Osteocyte (in vitro differentiated cells): Measurements from ENCODE around the gene UBASH3A. TPM values are rescaled to one million over a fixed set of nuclear protein-coding genes. Genes with fewer than 3 reads are reported as not detected.
"Not testable (repeated sequence)": the region's sequence is repeated elsewhere in the genome, so short reads cannot be mapped to it uniquely, and the experiment has no call there.

Experiments used
- DNase-seq: peaks from one replicate; pipeline ENCODE4 v3.0.0; 2021; ENCODE audit warnings: mixed read lengths; ENCODE audit not compliant: unreplicated experiment; ENCODE audit errors: extremely low spot score
- H3K27ac Mint-ChIP-seq: one replicate; pipeline ENCODE4 v1.8.0; 2021; ENCODE audit warnings: mild to moderate bottlenecking, mixed read lengths; ENCODE audit not compliant: unreplicated experiment
- H3K27me3 Mint-ChIP-seq: one replicate; pipeline ENCODE4 v1.8.0; 2021; ENCODE audit warnings: mixed read lengths; ENCODE audit not compliant: unreplicated experiment
- H3K36me3 Mint-ChIP-seq: one replicate; pipeline ENCODE4 v1.8.0; 2021; ENCODE audit warnings: mixed read lengths; ENCODE audit not compliant: unreplicated experiment
- H3K4me1 Mint-ChIP-seq: one replicate; pipeline ENCODE4 v1.8.0; 2021; ENCODE audit warnings: mixed read lengths; ENCODE audit not compliant: unreplicated experiment
- H3K4me3 Mint-ChIP-seq: one replicate; pipeline ENCODE4 v1.8.0; 2021; ENCODE audit warnings: mild to moderate bottlenecking, moderate library complexity, mixed read lengths; ENCODE audit not compliant: unreplicated experiment
- H3K9me3 Mint-ChIP-seq: one replicate; pipeline ENCODE4 v1.8.0; 2021; ENCODE audit warnings: mixed read lengths; ENCODE audit not compliant: unreplicated experiment
- total RNA-seq: library from RNA; stranded (reverse); gene quantifications from 2 replicates; pipeline ENCODE4 v1.2.1, GENCODE V29; 2021
- TF ChIP-seq, protein P1 (sequence below): fragments of 200-600 bp; sonication (generic); IDR thresholded peaks from 2 replicates; pipeline ENCODE4 v1.5.0; 2021; ENCODE audit warnings: antibody characterized with exemption, mild to moderate bottlenecking, moderate library complexity

The UBASH3A gene
- total RNA-seq, 1 donor from 2014 or later = not detected

DNA sequence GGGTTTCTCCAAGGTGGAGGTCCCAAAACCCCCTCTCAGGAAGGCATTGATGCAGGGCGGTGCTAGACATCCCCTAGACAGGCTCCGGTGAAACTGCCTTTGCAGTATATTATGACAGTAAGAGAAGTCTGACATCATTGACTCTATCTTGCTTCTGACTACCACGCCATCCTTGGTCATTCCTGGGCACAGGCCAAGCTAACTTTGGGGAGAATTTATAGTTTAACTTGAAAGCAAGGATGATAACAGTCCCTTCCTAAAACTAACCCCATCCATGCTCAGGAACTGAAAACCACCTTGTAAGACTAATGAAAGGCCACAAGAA lies 62.1 kb downstream of the UBASH3A start:
- peaks cover 15% of the 10 kb centered on the region for H3K4me1 Mint-ChIP-seq
- H3K27me3 Mint-ChIP-seq = peaks cover 13% of the 10 kb centered on the region
- H3K9me3 Mint-ChIP-seq = no peaks in the 10 kb centered on the region
- H3K36me3 Mint-ChIP-seq = no peaks in the 10 kb centered on the region
- TF ChIP-seq, protein P1, sequence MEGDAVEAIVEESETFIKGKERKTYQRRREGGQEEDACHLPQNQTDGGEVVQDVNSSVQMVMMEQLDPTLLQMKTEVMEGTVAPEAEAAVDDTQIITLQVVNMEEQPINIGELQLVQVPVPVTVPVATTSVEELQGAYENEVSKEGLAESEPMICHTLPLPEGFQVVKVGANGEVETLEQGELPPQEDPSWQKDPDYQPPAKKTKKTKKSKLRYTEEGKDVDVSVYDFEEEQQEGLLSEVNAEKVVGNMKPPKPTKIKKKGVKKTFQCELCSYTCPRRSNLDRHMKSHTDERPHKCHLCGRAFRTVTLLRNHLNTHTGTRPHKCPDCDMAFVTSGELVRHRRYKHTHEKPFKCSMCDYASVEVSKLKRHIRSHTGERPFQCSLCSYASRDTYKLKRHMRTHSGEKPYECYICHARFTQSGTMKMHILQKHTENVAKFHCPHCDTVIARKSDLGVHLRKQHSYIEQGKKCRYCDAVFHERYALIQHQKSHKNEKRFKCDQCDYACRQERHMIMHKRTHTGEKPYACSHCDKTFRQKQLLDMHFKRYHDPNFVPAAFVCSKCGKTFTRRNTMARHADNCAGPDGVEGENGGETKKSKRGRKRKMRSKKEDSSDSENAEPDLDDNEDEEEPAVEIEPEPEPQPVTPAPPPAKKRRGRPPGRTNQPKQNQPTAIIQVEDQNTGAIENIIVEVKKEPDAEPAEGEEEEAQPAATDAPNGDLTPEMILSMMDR = no peak
- H3K4me3 Mint-ChIP-seq = no peak overlapping the region
- no peak overlapping the region for H3K27ac Mint-ChIP-seq
- no peak for DNase-seq

DNA sequence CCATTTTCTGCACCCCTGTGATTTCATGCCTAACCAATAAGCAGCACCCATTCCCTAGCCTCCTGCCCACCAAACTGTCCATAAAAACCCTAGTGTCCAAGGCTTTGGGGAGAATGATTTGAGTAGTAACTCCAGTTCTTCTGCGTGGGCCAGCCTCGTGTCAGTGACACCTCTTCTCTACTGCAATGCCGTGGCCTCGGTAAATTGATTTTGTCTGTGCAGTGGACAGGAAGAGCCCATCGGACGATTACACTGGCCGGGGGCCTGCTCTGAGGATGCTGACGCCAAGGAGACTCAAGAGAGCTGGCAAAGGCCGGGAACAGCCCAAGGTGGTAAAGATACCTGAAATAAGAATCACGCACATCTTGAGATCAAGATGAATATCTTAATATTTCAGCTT lies 63.0 kb downstream of the UBASH3A start:
- peaks cover 10% of the 10 kb centered on the region for H3K27me3 Mint-ChIP-seq
- H3K4me1 Mint-ChIP-seq = peaks cover 15% of the 10 kb centered on the region
- TF ChIP-seq, protein P1 = no peak
- no peak overlapping the region for H3K4me3 Mint-ChIP-seq
- no peak overlapping the region for H3K27ac Mint-ChIP-seq
- no peaks in the 10 kb centered on the region for H3K36me3 Mint-ChIP-seq
- no peak for DNase-seq
- no peaks in the 10 kb centered on the region for H3K9me3 Mint-ChIP-seq

DNA sequence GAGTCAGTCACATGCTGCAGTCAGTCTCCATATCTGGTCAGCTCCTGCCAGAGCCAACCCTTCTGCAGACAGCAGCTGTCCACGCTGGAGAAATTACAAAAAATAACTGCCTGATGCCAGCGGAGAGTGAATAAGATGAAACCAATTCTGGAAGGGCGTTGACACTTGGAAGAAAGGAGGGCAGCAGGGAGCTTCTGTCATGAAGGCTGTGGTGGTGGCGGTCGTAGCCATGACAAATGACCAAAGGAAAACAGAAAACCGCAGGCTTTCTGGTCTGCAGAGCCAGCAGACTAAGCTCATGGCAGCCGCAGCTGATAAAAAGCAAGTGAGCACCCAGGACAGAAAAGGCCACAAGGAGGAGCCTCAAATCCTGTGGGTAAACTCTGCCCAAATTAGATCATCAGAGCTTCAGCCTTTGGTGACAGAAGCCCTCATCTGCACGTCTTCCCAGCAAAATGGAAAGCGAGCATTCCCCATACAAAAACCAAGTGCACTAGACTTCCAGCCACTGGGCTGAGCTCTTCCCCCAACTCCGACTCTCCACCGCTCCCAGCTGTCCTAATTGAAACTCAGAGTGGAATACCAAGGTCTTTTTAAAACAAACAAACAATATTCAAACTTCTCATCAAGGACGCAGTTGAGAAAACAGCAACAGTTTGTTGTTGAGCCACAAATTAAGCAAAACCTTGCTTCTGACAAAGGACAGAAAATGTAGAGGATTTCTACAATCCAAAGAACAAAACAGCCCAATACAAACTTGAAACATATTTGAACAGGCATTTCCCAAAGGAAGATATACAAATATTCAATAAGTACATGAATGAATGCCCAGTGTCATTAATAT lies 63.7 kb downstream of the UBASH3A start:
- Mint-ChIP-seq H3K27ac (no peak overlapping the region), H3K9me3 (no peaks in the 10 kb centered on the region), H3K4me1 (peaks cover 15% of the 10 kb centered on the region), H3K36me3 (no peaks in the 10 kb centered on the region), H3K27me3 (peaks cover 10% of the 10 kb centered on the region), H3K4me3 (no peak overlapping the region)
- TF ChIP-seq, protein P1 = no peak
- DNase-seq = no peak

DNA sequence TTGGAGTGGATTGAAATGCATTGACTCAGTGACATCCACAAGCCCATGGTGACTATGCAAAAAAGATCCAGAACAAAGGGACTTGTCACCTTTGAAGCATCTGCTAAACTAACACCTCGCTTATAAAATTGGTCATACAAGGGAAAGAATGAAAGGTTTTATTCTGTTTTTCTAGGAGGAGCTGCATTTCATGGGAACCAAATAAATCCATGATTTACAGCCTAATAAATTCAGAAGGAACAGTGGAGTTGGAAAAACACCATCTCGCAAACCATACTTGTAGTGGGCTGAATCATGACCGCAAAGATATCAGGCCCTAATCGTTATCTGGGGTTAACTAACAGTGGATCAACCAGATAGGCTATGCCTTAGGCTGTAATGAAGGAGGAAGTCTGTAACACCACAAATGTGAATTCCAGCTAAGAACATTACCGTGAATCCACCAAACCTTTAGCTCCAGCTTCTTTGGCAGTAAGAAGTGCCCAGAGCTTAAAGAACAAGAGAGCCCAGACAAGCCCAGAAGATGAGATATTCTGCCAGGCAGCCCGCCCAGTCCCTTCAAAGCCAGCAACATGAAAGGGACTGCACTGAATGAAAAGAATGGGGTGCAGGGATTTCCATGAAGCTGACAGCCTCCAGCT lies 64.9 kb downstream of the UBASH3A start:
- TF ChIP-seq, protein P1 = no peak
- Mint-ChIP-seq H3K4me1 (peaks cover 16% of the 10 kb centered on the region), H3K9me3 (no peaks in the 10 kb centered on the region), H3K36me3 (no peaks in the 10 kb centered on the region), H3K4me3 (no peak overlapping the region), H3K27ac (no peak overlapping the region), H3K27me3 (peaks cover 10% of the 10 kb centered on the region)
- DNase-seq = no peak

DNA sequence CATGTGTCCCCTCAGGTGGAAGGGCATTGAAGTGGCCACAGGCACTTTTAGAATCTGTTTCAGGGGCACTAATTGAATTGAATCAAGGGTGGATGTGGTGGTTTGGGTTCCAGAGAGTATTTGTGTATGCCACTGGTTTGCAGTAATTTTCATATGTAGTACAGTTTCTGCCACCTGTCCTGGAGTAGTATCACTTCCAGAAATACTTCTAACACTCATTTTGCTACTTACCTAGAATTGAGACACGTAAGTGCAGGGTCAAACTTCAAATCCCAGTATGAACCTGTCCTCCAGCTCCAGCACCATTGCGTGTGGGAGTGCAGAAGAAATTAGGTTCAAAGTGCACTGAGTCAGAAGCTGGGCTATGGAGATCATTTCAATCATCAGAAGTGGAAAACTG lies 65.6 kb downstream of the UBASH3A start:
- peaks cover 10% of the 10 kb centered on the region for H3K27me3 Mint-ChIP-seq
- no peaks in the 10 kb centered on the region for H3K9me3 Mint-ChIP-seq
- DNase-seq = no peak
- H3K36me3 Mint-ChIP-seq = no peaks in the 10 kb centered on the region
- H3K4me3 Mint-ChIP-seq = no peak overlapping the region
- no peak overlapping the region for H3K27ac Mint-ChIP-seq
- H3K4me1 Mint-ChIP-seq = peaks cover 20% of the 10 kb centered on the region
- TF ChIP-seq, protein P1 = no peak

DNA sequence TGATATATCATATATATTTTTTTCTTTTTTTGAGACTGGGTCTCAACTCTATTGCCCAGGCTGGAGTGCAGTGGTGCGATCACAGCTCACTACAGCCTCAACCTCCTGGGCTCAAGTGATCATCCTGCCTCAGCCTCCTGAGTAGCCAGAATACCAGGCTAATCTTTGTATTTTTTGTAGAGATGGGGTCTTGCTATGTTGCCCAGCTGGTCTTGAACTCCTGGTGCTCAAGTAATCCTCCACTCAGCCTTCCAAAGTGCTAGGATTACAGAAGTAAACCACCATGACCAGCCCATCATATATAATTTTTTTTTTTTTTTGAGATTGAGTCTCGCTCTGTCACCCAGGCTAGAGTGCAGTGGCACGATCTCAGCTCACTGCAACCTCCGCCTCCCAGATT lies 66.0 kb downstream of the UBASH3A start:
- not testable (repeated sequence) for H3K4me3 Mint-ChIP-seq, DNase-seq, H3K27ac Mint-ChIP-seq, H3K9me3 Mint-ChIP-seq, H3K36me3 Mint-ChIP-seq
- peaks cover 10% of the 10 kb centered on the region for H3K27me3 Mint-ChIP-seq
- peaks cover 23% of the 10 kb centered on the region for H3K4me1 Mint-ChIP-seq
